GM19467 (cell line): ENCODE results near the gene OR4F15.
"Not testable (repeated sequence)": the region's sequence is repeated elsewhere in the genome, so short reads cannot be mapped to it uniquely, and the experiment has no call there.

Source experiments
- ATAC-seq: cut with Tn5 transposase; IDR thresholded peaks from one replicate; pipeline ENCODE4 v1.9.1; 2021; ENCODE audit warnings: mild to moderate bottlenecking, moderate library complexity; ENCODE audit not compliant: unreplicated experiment

Gene OR4F15, protein sequence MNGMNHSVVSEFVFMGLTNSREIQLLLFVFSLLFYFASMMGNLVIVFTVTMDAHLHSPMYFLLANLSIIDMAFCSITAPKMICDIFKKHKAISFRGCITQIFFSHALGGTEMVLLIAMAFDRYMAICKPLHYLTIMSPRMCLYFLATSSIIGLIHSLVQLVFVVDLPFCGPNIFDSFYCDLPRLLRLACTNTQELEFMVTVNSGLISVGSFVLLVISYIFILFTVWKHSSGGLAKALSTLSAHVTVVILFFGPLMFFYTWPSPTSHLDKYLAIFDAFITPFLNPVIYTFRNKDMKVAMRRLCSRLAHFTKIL

DNA sequence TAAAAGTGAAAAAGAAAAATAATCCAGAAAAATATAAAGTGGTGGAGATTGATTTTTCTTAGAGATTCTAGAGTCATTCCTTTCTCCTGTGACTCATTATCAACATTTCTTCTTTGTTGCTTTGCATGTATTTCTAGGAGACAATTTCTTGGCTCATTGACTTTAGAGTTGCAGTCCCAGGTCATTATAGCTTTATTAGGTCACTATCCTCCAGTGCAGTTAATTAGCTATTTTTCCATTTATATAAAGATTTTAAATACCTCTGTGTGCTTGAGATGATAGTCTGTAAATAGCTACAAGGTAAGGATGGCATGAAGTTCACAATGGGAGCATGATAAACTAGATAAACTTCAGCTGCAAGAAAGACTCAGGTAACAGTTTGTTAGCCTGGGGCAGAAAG lies at the start of gene OR4F15:
Gene OR4F15, plus strand, starts transcription at position 301 of the 400 bp plus-strand sequence. CDS start 5,985 bp downstream, outside the sequence.
- no peak for ATAC-seq

DNA sequence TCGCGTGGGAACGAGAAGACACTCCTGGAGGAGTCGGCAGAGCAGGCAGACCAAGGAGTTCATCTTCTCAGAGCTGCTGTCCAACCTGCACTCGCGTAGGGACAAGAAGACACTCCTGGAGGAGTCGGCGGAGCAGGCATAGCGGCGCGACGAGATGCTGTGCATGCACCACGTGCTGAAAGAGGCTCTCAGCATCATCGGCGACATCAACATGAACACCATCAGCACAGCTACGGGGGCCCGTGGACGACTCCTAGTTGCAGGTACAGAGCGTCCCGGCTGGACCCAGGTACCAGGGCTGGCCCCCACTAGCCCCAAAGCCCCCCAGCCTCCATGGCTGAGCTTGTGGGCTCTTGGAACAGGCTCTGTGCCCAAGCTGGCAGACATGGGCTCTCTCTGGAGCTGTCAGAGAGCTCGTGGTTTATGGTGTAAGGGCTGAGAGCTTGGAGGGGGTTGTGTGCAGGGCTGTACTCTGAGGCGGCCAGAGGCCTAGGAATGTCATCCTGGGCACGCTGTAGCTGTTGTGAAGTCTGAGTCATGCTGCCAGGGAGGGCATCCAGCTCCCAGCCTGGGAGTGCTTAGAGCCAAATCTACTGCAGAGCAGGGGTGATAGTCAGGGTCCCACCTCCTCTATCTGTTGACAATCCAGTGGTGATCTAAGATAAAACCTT lies 47.2 kb upstream of the OR4F15 start:
- ATAC-seq: not testable (repeated sequence)

DNA sequence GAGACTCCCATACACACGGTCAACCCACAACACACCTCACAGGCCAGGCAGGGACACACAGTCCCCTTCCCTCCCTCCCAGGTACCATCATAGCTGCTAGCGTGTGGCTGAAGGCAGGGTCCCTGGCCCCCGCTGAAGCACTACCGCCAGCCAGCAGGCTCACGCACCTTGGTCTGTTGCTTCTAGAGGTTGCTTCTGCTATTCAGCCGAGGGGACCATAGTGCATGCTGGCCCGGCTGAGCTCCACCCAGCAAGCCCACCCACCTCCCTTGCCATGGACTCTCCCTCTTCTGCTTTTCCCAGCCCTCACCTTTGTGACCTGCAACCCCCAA lies 46.7 kb upstream of the OR4F15 start:
- ATAC-seq: not testable (repeated sequence)

DNA sequence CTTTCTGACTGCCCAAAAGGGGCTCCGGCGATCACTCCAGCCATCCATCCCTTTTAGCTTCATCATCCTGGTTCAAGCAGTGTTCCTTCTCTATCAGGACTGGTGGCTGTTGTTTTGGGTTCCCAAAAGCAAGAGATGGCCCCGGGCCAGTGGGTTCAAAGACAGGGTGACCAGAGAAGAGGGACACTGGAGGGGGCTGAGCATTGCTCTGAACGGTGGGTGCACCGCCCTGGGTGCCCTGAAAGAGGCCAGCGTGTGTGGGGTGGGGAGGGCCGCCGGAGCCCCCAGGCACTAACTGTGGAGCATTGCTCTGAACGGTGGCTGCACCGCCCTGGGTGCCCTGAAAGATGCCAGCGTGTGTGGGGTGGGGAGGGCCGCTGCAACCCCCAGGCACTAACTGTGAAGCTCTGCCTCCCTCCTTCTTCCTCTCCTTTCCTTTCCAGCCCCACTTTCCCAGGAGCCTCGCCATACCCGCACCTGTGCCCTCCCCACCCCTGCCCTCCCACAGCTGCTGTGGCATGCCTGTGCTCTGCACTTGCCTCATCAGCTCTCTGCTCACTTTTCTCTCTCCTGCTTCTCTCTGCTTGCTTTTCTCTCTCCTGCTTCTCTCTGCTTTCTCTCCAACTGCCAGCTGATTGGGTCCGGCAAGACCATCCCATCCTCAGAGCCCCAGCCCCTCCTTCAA lies 46.1 kb upstream of the OR4F15 start:
- ATAC-seq: no peak

DNA sequence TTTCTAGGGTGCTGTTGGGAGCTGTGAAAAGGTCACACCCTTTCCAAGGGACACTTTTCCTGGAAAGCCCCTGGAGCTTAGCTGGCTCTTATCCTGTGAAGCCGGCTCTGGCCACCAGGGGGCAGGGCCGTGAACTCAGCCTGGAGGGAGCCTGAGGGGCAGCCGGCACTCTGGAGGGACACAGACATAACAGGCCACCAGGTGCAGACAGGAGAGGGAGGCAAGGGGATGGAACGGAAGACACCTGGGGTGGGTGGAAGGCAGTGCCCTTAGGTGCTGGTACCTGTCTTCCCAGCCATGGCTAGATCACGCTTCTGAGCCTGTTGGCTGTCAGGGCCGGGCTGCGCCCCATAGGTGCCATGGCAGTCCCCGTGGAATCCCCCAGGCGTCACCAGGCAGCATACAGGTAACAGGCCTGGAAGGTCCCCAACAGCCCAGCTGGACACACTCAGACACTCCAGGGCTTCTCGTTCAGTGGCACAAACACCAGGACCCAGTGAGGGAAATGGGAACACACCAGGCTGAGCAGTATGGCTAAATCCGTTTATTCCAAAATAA lies 44.8 kb upstream of the OR4F15 start:
- not testable (repeated sequence) for ATAC-seq

DNA sequence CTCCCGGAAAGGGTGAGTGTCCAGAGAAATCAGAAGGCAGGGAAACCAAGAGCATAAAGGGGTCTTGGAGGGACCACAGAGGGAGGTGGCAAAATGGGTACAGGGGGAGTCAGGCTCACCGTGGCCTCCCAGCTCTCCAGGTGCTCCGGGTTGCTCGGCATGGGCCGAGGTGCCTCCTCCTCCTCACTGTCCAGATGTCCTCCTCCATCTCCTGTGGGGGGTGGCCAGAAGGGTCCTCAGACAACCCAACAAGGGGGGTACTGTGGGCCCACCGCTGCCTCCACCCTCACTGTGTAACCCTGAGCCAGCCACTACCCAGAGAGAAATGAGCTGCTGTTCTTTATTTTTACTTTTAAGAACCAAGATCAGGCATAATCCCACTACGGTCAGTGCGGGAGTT lies 39.1 kb upstream of the OR4F15 start:
- ATAC-seq: no peak

DNA sequence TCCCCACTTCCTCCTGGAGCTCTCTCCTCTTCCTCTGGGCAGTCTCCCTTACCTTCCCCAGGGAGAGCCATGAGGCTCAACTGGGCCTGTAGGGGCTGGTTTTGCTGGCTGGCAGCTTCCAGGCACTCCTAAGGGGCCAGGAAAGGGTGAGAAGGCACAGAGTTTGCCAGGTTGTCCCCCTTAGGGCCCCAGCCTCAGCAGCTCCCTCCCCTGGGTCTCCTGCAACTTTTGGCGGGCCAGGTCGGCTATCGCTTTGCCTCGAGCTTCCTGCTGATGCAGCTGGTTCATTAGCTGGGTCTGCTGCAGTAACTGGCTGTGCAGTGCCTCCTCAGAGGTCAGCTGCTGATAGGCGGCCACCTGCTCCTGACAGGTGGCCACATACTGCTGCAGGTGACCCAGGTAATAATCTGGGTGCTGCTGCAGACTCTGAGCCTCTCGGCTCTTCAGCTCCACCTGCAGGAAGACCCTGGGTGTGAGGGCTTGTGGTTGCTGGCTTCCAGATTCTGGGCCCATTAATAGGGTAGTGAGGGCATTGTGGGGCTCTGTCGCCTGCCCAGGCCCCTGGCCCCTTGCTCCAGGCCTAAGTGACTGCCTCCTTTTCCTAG lies 38.4 kb upstream of the OR4F15 start:
- ATAC-seq: no peak

DNA sequence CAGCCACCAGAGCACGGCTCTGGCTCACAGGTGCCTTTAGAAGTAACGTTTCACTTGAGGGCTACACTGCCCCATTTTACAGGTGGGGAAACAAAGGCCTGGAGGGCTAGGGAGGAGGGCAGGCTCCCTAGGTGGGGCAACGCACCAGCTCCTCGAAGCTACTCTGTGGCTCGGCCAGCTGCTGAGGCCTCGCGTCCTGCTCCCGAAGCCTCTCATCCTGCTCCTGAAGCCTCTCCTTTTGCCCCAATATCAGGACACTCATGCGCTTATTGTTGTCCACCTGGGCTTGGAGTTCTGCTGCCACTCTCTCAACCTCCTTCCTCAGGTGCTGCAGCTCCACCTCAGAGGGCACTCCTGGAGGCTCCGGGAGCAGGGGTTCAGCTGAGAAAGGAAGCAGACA lies 36.9 kb upstream of the OR4F15 start:
- no peak for ATAC-seq

DNA sequence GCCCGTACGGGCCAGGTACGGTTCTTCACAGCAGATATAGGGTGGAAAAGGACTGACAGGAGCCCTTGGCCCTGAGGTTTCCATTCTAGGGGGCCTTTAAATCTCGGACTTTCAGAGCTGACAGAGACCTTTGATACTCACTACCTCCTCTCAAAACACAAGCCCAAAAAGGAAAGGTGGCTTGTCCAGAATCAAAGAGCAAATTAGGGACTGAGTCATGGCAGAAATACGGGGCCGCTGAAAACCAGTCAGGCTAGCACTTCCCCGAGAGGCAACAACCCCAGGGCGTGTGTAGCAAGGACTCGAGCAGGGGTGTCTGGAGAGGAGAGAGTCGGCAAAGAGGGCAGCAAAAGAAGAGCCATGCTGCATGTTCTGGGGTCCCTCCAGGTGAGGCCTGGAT lies 33.4 kb upstream of the OR4F15 start:
- not testable (repeated sequence) for ATAC-seq

DNA sequence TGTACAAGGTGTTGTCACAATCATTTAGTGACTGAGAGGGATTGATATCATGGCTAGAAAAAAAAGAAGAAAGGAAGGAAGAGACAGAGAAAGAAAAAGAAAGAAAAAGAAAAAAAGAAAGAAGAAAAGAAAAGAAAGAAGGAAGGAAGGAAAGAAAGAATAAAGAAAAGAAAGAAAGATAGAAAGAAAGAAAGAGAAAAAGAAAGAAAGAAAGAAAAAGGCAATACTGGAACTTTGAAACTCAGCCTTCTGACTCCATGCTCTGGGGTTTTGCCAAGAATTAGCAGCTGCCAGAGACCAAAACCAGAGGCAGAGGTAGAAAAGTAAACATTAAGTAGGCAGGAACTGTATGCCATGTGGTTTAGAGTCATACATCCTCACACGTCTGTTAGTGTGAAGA lies 31.8 kb upstream of the OR4F15 start:
- not testable (repeated sequence) for ATAC-seq

DNA sequence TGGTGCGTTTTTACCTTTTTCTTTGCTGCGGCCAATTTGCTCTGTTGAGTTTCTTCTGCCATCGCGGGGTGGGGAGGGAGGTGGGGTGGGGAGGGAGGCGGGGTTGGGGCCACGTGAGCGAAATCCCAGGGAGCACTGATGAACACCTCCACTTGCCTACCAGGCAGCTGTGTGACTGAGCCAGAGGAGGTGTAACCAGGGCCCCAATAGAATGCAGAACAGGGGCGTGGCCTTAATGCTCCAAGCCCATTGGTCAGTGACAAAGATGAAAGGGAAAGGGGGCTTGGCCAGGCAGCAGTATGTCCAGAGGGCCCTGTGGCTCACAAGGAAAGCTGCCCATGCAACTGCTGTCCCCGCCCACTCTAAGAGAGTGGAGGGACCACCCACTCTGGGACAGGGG lies 30.1 kb upstream of the OR4F15 start:
- no peak for ATAC-seq

DNA sequence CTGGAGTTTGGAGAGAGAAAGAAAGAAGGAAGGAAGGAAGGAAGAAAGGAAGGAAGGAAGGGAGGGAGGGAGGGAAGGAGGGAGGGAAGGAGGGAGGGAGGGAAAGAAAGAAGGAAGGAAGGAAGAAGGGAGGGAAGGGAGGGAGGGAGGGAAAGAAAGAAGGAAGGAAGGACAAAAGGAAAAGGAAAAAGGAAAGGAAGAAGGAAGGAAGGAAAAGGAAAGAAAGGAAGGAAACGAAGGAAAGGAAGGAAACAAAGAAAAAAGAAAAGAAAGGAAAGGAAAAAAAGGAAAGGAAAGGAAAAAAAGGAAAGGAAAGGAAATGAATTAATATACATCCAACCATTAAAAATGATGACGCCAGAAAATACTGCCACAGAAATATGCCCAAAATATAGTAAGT lies 27.4 kb upstream of the OR4F15 start:
- no peak for ATAC-seq

DNA sequence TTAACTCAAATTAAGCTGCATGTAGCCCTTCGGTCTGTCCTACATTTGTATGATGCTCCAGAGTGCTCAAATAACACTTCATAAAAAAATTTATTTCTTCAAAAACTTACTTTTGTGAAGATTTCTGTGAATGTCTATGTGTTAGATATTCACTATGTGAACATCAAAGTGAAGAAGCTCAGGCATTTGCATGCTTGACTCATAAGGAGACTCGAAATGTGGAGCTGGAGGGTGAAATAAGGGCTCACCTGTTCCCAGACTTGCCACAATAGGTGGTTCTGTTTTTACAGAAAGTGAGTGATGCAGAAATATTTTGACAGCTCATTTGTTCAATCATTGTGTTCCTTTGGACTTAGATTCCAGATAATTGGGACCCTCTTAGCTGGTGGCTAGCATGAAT lies 25.6 kb upstream of the OR4F15 start:
- not testable (repeated sequence) for ATAC-seq

DNA sequence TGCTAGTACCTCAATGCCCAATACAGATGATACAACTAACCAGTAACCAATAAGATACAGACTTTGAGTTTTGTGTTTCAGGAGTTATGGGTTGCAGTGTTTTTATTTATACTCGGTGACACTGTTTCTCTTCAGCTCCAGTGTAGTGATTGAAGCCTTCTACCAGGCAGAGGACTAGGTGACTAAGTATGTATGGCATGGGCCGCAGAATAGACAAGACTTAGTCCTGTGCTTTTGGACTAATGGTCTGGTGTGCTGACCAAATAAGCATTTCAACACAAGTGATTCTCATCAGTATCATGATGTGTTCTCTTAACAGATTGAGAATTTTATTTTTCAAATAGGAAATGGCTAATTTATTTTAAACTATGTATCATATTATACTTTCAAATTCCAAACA lies 24.0 kb upstream of the OR4F15 start:
- ATAC-seq: not testable (repeated sequence)

DNA sequence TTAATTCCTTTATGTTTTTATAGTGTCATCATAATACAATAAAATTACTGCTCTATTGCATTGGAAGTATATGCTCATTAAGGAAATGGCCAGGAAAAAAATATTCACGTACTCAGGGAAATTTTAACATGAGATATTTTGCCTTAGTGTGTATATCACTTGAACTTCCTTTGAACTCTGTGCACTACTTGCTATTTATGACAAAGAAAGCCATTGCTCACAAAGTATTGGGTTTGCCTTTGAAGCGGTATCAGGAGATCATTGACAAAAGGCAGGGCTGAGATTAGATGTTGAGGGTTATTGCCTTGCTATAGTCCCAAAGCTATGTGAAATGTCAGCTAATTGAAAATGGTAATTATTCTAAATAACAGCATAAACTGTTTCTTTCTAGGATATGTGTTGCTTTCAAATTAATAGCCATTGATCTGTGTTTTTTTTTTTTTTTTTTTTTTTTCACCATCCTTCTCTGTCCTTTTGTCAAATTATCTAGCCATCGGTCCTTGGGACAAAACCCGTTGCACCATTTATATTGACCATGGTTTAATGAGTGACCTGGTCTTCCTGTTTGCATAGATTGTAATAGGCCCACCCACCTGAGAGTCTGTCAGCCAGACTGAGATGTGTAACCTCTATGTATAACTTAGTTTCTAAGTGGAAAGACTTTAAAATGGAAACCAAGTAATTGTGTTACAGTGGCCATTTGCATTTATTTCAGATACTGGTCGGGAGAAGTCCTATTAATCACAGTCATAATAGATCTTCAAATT lies 23.3 kb upstream of the OR4F15 start:
- ATAC-seq: not testable (repeated sequence)

DNA sequence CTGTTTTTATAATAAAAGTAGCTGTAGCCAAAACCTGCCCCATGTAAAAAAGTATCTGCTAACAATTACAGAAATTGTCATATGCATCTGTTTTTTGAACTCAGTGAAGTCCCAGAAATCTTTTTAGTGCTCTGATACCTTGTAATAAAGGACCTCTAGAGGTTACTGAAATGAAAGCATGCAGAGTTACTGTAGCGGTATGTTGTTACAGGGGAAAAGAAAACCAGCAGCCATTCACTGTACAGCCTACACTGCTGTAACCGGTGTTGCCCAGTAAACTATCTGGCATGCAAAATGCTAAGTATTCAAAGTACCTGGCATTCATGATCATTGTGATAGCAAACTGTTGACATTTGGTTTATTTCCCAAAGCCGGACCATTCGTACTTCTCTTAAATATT lies 21.3 kb upstream of the OR4F15 start:
- ATAC-seq: not testable (repeated sequence)

DNA sequence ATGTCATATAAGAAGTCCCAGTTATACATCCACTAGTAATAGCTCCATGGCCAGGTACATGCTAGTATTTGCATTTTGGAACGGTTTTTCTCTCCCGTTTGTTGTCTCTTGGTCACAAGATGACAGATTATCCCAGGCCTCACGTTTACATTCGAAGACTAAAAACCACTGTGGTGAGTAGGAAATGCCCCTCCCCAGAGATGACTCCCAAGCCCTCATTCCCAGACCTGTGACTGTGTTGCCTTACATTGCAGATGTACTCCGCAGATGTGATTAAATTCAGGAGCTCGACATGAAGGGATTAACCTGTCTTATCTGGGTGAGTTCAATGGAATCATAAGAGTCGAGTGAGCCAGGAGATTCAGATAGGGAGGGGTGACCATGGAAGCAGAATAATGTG lies 18.0 kb upstream of the OR4F15 start:
- ATAC-seq: not testable (repeated sequence)

DNA sequence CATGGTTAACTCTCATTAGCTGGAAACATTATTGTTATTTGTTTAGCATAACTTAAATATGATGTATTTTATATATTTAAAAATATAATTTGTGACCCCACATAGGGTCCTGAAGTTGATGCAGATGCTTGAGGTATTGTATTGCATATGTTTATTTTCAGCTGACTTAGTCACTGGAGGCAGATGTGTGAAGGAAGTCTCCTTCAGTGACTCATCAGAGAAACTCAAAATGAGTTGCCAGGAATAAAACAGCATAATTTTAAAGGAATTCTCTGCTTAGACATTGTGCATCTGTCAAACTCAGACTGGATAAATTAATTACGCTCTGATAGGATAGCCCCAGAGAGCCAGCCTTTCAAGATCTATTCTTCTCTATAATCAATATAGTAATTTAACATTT lies 16.5 kb upstream of the OR4F15 start:
- ATAC-seq: no peak

DNA sequence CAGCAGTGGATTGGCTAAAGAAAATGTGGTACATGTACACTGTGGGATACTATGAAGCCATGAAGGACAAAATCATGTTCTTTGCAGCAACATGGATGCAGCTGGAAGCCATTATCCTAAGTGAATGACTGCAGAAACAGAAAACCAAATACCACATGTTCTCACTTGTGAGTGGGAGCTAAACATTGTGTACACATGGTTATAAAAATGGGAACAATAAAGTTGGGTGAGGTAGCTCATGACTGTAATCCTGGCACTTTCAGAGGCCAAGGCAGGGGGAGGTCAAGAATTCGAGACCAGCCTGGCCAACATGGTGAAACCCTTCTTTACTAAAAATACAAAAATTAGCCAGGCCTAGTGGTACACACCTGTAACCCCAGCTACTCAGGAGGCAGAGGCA lies 12.3 kb upstream of the OR4F15 start:
- ATAC-seq: no peak

DNA sequence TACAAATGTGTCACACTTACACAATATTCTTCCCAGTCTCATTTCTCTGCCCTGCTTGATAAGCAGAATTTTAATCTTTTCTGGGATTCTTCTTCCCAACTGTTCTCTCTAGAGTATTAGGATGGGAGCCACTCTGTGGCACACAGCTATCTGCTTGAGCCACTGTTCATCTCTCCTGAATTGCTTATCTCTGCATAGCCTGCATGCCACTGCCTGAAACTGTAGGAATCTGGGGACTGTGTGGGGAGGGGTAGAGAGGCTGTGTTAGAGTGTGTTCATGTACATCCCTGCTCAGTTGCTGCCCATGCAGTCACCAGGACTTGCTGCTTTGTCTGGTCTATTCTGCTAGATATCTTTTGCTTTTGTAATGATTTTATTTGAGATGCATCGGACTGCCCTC lies 11.0 kb upstream of the OR4F15 start:
- ATAC-seq: no peak

DNA sequence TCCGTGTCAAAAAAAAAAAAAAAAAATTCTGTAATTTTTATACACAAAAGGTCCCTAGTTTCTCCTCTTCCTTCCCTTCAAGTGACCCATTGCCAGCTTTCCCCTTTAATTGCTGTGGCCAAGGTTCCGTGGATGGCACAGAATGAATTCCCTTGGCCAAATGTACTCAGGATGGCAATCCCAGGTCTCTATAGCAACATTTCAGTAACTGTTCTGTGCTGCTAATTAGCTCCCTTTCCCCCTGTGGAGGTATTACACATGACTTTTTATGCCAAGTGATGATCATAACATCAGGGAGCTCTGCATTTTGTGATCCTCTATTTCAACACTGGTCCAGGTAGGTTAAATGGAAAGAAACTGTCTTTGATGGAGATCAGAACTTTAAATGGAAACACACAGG lies 8.8 kb upstream of the OR4F15 start, which contains the start of gene OR4F6:
Gene OR4F6, plus strand, starts transcription at position 301 of the 400 bp plus-strand sequence. CDS start 2,211 bp downstream, outside the sequence.
- ATAC-seq: no peak
